Measurements from ENCODE around the gene TMOD1.

- TF ChIP-seq EZH2 (IDR thresholded peaks at IDR 0.05; ENCODE audit: insufficient read depth, poor library complexity, severe bottlenecking) (no peak), EZH2phosphoT487 (IDR thresholded peaks at IDR 0.05; ENCODE audit: insufficient read depth, low read depth) (no peak)
Measured at GRCh38 chr9:97501177-97501971, at the start of gene TMOD1.
